ENCODE measurements around the gene S100PBP.

Gene S100PBP

DNA sequence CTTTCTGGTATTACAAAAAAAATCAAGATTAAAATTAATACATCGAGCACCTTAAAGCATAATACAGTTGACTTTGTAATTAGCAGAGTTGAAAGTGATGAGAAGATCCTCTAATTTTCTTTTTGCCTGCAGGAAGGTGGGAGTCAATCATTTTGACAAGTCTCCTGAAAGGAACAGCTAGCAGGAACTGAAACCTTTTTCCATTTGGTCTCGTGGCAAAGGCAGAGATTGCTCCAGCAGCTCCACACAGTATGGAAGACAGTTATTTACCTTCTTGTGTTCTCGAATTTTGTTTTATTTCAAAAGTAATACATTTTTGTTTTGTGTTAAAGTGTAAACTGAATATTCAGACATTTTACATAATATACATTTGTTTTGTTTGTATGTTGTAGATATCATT, 7.7 kb downstream of the S100PBP start:
- no peak for DNase-seq (ENCODE audit: low spot score)

DNA sequence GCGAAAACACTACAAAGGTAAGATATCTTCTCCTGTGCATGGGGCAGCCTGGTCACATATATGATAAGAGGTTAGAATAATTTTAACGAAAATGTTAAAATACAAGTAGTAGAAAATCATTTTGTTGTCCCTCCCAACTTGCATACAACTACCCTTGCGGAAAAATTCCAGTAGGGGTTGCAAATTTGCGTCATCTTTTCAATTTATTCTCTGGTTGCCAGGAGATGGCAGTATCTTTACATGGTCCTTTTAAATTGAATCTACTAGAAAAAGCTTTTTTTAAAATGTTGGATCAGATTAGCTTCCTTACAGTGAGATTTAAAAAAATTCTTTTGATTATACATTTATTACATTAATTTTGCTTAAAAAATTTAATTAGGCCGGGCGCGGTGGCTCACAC, 10.9 kb downstream of the S100PBP start:
- DNase-seq (ENCODE audit: low spot score), result peak; percentile 21

DNA sequence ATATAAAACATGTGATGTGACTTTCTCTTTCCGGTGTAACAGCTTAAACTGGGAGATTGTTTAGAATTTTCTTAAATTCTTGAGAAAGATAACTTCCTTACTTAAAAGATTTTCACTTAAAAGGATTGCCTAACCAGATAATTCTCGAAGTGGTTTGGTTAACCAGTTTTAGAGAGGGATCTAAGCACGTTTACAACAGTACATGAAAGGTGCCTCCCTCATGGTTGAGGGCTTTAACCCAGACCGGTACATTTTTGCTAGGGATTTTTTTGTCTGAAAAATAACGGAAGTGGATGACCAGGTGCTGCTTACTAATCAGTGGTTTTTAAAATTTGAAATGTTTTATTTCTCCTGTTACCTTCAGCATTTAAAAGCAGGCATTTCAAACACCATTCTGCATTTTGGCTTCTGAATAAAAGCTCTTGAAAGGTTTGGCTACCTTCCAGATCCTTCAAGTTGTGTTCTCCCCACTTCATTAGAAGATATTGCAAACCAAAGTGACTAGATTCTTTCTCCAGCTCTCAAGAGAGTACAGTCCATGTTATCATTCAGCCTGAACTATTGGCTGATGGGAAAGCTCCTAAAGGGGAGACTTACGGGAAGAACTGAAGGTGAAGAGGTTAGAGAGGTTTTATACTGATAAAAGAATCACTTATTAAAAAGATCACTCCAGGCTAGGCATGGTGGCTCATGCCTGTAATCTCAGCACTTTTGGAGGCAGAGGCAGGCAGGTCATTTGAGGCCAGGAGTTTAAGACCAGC, 12.8 kb downstream of the S100PBP start:
- DNase-seq (ENCODE audit: low spot score), result no peak

DNA sequence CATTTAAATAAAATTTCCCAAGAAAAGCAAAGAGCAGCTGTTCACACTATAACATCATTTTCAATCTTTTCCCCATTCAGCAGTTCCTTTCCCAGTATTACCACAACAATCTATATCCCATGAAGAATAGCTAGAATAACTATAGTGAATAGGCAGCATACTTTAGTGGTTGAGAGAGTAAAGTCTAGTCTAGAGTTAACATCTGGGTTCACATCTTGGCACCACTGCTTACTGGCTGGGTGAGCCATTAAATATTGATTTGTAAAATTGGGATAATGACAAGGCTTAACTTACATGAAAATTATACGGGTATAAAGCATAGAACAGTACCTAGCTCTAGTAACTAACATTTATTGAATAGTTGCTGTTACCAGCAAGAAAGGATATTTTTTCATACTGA, 14.4 kb downstream of the S100PBP start:
- no peak for DNase-seq (ENCODE audit: low spot score)

DNA sequence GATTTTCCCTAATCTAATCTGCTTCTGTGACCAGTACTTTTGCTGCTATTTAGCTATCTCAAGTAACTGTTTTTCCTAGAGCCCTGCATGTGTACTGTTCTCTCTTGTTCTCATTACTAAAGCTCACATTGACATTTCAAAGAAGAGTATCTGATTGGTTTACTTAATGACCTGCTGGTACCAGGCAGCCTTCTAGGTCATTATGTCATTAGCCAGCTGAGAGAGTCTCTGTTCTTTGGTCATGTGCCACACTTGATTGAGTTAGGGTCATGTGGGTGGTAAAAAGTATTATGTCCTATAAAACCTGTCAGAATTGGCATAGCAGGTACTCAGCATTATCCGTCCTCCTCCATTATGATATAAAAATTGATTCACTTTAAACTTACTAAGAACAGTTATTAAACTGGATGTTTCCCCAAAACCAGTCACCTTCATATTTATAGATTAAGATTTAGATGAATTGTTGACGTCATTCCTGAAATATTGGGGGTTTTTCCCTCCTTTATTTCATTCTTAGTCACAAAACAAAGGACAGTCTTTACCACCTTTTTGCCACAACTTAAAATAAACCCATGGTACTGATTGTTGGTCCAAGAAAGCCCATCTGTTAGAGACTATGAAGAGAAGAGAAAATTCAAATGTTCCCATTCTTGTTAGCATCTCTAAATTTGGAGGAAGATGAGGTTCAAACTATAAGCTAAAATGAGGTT, 31.1 kb downstream of the S100PBP start:
- DNase-seq (ENCODE audit: low spot score), result peak; percentile 80

DNA sequence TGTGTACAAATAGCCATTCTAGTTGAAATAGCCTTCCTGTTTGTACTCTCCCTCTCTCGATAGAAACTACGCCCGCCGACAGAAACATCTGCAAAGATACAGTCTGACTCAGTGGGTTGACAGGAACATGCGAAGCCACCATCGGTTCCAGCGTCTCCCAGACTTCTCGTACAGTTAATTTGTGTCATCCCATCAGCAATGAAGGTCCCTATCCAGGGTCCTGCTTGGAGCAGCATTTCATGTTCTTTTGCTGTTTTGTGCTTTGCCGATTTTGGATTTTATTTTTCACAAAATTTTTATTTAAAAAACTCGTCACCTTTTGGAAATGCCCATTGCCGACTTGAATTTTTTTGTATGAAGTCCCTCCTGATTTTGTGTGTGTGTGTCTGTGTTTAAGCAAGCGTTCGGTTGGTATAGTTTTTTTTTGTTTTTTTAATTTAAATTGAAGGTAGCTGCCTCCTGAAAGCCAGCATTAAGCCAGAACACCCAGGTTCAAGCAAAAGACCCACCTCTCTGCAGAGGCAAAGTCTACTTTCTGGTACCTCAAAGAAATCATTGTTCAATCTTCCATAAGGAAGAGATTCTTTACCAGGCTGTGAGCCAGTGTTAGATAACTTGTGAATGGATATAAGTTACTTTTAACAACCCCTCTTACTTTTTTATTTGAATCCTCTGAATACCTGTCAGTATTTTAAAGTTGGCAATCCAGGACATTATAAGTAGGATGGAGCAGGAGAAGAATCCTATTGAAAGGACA, 38.6 kb downstream of the S100PBP start:
- DNase-seq (ENCODE audit: low spot score), result no peak

DNA sequence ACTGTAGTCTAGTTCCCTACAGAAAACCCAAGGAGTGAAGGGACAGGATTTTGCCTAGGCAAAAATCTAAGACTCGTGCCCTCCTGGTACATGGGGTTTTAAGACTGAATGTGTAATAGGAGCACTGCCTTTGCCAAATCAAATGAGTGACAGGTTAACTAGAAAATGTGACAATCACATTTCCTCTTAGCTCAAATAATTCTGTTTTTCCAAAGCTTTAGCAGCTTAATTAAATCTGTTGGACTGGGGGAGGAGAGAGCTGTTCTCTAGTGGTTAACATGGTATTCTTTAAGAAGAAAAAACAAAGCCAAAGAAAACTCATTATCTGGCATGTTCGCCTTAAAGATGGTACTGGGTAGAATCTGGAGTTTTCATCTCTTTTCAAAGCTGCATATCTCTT, 40.7 kb downstream of the S100PBP start:
- DNase-seq (ENCODE audit: low spot score), result no peak

DNA sequence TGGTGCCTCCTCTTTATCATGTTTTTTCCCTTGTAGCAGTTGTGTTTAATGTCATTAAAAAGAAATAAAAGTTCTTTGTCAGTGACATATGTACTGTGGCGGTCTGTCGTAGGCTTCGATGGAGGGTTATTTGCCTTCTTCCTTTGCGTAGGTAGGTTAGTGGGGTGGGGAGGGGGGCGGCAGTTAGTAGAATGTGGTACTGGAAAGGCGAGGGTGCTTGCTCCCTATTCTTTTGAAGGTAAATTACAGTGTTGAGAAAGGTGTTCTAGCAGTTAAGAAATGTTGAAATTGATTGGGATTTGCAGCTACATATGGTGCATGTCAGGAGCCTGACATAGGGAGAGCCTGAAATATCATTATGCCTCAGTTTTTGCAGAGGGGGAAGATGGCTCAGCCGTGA, 41.3 kb downstream of the S100PBP start:
- DNase-seq (ENCODE audit: low spot score), result no peak

DNA sequence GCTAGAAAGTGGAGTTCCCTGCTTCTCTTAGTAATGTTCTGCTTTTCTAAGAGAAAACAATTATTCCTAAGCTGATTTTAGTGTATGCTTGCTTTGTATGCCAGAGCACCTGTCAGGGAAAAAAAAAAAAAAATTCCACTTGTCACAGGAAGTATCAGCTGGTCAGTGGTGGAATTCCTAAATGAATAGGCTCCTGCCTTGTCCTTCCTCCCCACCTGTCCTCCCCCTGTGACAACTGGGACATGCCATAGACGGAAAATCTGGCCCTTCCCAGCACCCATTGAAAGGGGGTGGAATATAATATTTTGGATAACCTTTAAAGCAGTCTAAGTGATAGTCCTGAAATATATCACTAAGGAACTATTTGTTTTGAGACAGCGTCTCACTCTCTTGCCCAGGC, 42.5 kb downstream of the S100PBP start:
- DNase-seq (ENCODE audit: low spot score), result no peak

DNA sequence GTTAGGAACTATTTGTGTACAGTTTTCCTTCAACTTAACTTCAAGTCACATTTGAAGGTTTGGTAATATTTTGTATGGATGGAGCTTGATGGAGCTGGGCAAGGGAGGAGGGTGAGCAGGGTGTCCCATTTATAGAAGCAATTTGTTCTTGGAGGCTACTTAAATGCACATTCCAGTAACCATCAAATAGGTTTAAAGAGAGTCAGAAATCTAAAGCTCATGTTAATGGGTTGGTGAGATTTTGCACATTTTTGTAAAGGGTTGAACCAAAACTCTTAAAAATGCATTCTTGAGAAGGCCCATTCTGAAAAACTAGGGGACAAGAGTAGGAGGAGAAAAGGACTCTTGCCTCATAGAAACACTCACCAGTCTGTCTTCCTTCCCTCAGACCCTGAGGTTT, 43.1 kb downstream of the S100PBP start:
- no peak for DNase-seq (ENCODE audit: low spot score)

DNA sequence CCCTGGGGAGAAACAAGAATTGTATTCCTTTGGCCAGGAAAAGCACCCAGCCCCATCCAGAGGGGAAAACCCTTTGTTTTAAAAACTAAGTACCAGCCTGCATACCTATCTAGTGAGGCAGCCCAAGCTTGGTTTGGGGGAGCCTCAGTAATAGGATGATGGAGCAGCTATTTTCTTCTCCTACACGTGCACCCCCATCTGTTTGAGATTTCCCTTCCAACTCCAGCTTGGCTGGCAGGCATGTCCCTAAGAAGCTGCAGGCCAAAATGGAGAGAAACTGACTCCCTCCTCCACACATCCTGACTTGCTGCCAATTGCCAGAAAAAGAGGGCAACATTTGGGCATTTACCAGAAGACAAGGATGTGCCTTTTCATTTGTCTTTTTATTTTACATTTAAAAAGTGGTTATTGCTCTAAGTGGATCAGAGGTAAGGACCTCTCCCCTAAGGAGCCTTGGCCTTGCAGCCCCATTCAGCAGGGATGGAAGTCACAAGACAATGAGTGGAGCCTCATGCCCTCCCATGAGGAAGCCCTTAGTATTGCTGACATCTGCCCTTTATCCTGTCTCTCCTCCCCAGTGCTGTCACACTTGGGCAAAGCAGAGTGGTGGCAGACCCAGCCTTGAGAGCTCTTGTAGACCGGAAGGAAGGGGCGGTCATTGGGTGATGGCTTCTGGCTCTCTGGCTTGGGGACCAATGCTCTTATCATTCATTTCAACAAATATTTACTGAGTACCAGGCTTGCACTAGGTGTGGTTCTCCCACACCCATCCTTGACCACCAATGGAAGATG, 44.6 kb downstream of the S100PBP start:
- DNase-seq (ENCODE audit: low spot score), result no peak

DNA sequence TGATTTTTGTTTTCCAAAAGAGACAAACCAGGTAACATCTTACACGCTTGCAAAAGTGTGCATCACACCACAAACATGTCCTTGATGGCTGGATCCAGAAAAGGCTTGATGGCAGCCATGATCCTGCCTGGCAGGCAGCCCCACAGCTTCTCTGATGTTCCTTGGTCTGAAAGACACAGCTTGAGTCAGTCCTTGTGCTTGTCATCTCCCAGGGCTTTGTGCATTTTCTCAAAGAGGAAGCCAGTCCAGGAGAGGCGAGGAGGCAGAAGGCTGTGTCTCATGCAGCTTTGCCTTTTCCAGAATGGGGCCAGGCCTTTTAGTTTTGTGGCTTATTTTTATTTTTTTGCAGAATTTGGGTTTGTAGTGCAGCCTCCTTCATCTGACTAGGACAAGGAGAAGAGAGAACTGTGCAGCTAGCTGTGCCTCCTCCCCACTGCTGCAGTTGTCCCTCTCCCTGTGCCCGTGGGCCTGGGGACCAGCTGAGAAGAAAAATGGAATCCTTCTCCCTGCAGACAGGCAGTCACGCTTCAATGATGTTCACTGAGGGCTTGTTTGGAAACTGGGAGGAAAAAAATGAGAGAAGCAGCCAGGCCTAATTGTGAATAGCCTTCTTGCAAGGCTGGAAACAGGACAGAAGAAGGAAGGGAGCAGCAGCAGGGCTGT, 45.9 kb downstream of the S100PBP start:
- no peak for DNase-seq (ENCODE audit: low spot score)

DNA sequence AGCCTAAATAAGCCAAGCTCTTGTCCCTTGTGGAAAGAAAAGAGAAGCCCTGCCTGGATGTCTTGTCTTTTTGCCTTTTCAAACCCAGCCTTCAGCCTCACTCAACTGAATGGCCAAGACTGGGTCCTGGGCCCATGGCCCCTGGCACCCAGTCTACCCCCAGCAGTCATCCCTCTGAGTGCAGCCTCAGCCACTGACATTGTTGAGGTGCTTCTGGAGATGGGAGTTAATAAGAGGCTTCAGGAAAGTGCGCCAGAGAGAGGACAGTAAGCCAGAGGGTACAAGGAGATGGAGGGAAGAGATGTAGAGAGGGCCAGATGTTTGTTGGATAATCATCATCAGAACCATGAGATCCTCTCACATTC, 46.4 kb downstream of the S100PBP start:
- DNase-seq (ENCODE audit: low spot score), result no peak

DNA sequence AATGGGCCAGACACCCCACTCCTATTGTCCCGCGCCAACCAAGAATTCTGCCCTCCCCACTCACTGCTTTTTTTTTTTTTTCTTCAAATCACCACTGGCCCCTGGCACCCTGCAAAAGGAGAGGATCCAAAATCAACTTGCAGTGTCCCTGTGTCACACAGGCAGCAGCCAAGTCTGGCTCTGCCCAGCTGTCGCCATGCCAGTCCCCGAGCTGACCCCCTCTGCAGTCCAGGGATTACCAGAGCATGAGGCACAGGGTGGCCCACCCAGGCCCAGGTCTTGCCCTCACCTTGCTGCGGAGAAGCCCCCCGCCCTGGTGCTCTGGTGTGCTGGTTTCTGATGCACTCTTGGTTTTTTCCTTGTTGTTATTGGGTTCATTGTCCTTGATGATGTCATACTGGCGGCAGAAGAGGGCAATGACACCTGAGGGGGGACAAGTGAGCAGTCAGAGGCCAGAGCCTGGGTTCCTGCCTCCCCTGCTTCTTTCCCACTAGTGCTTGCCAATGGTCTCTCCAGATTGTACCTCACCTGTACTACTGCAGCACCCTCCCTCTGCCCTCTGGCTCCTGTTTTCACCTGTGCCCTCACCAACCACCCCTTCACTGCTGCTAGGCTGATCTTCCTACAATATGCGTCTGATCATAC, 47.0 kb downstream of the S100PBP start:
- no peak for DNase-seq (ENCODE audit: low spot score)

DNA sequence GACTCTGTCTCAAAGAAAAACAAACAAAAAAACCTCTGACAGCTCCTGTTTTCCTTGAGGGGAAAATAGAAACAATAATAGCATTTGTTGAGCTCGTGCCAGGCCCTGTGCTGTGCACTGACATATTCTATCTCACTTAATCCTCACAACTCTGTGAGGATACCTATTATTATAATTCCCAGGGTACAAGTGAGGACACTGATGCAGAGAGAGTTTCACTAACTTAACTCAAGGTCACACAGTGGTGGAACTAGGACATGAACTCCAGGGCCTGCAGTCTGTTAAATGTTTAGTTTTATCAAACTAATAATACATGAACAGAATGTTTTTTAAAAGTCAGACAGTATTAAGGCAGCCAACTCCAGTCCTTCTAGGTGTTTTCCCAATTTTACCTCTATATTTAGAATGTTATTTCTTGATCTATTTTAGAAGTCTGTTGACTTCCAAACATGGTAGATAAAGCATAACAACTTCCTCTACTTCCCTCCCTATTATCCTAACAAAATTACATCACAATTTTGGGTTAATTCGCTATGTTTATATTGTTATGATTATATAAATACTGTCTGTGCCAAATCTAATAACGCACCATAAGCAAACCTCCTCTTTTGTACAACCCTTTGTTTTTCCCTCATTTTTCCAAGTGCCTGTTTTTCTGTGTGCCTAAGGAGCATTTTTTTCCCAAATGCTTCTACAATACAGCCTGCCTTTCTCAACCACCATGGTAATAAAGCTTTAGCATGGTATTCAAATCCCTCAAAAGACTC, 48.4 kb downstream of the S100PBP start:
- no peak for DNase-seq (ENCODE audit: low spot score)

DNA sequence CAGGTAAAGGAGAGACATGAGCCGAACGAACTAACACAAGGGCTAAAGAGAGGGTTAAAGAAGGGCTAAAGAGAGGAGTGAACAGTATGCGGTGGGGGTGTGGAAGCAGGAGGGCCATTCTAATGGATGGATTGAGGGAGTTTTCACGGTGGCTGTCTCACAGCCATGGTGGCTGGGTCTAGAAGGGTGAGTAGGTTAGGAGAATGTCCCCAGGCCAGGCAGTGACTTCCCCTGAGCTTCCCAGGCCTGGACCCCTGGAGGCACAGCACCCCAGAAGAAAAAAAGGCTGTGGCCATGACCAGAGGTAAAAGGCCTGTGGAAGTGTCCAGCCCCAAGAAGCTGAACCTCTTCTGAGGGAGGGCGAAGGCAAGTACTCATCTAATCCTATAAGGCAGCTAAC, 49.7 kb downstream of the S100PBP start:
- no peak for DNase-seq (ENCODE audit: low spot score)

DNA sequence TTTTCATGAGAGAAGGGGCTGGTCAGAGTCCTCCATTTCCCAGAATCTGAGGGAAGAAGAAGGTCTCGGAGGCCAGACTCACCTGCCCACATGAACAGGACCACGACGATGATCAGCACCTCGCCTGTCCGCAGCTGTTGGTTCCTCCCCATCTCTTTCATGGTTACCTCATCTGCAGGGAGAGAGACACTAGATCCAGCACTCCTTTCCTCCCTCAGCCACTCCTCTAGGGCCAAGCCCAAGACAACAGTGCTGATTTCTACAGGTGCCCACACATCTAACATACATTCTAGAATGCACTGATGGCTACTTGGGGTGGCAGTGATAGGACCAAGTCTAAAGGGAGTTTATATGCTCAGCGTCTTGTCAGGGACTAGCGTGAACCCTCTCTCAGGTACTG, 50.2 kb downstream of the S100PBP start:
- DNase-seq (ENCODE audit: low spot score), result no peak

DNA sequence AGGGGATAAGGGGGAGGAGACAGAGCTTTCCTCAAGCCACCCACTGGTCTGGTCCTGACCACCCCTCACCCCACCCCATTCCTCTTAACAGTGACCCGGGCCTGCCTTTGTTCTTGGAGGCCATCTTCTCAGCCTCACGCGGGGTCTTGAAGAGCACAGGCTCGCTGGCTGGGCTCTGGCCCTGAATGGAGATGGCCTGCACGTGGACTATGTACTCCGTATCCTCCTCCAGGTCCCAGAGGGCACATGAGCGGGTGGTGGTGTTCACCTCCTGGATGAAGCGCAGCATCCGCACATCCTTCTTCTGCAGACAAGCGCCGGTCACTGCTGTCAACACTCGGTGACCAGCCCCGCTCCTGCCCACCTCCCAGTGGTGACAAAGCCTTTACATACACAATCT, 50.6 kb downstream of the S100PBP start:
- no peak for DNase-seq (ENCODE audit: low spot score)

DNA sequence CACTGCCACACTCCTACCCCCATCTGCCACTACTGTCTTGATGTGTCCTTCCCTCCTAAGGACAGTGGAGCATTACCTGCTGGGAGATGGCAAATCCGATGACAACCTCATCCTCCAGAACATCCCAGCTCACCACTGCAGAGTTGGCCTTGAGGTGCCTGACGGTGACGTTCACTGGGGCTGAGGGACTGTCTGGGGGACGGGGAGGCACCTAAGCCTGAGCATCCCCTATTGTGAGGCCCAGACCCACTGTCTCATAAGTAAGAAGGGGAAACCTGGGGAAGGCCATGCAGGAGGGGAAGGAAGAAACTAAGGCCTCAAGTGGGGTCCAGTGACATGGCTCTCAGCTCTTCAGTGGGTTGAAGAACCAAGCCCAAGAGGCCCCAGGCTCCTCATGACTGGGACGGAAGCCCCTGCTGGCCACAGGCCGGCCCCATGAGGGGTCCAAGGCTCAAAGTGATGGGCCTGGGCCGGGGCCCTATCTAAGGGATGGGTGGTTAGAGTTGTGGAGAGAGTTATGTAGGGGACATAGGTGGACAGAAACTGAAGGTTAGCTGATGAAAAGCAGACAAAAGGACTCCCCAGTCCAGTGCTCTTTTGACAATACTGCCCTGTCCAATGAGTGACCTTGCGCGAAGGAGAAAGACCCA, 51.5 kb downstream of the S100PBP start:
- DNase-seq (ENCODE audit: low spot score), result no peak

All from SK-N-DZ (cell line).